GF-D8 (cell line): ENCODE data around the gene SCRT2.
"Not testable (repeated sequence)": the region's sequence is repeated elsewhere in the genome, so short reads cannot be mapped to it uniquely, and the experiment has no call there.

Source experiments
- DNase-seq: peaks from one replicate; lab custom pipeline; 2025; lab: John Stamatoyannopoulos, UW

Gene SCRT2

GRCh38 chr20:653110-653589 lies 22.5 kb downstream of the SCRT2 start, which contains the start of gene SRXN1:
TSS of gene SRXN1 (minus strand) at chr20:653200. CDS start at chr20:653185, 15 bp downstream.
- DNase-seq = peak; percentile 41

GRCh38 chr20:652615-653109 lies 22.9 kb downstream of the SCRT2 start:
- no peak for DNase-seq

- no peak for DNase-seq
Observed at GRCh38 chr20:651713-652614, 23.6 kb downstream of the SCRT2 start.

- DNase-seq = no peak
Observed at GRCh38 chr20:650954-651353, 24.6 kb downstream of the SCRT2 start.

GRCh38 chr20:650281-650680 lies 25.3 kb downstream of the SCRT2 start:
- DNase-seq = no peak

GRCh38 chr20:647479-648019 lies 28.1 kb downstream of the SCRT2 start:
- no peak for DNase-seq

GRCh38 chr20:646868-647233 lies 28.8 kb downstream of the SCRT2 start:
- DNase-seq = no peak

- DNase-seq = no peak
Observed at GRCh38 chr20:646107-646867, 29.3 kb downstream of the SCRT2 start.

- no peak for DNase-seq
Observed at GRCh38 chr20:645318-646106, 30.1 kb downstream of the SCRT2 start.

- DNase-seq = no peak
Observed at GRCh38 chr20:644692-645317, 30.8 kb downstream of the SCRT2 start.

- DNase-seq = no peak
Observed at GRCh38 chr20:642398-643174, 33.0 kb downstream of the SCRT2 start.

- DNase-seq = not testable (repeated sequence)
Observed at GRCh38 chr20:642013-642397, 33.6 kb downstream of the SCRT2 start.

GRCh38 chr20:641516-641875 lies 34.1 kb downstream of the SCRT2 start:
- DNase-seq = no peak

- DNase-seq = no peak
Observed at GRCh38 chr20:640674-641515, 34.7 kb downstream of the SCRT2 start.

- DNase-seq = no peak
Observed at GRCh38 chr20:638579-638978, 37.0 kb downstream of the SCRT2 start.

GRCh38 chr20:637559-637958 lies 38.0 kb downstream of the SCRT2 start:
- no peak for DNase-seq

GRCh38 chr20:635893-636338 lies 39.7 kb downstream of the SCRT2 start:
- DNase-seq = no peak

- no peak for DNase-seq
Observed at GRCh38 chr20:635028-635892, 40.3 kb downstream of the SCRT2 start.
